K562 (cell line): Measurements from ENCODE around the gene WDR93. TPM values are rescaled to one million over a fixed set of nuclear protein-coding genes. Genes with fewer than 3 reads are reported as not detected.

ENCODE experiments used
- CTCF ChIP-seq, 3 experiments: IDR thresholded peaks in 2 of 3; conservative IDR thresholded peaks in 1 of 3; 2 replicates each; pipeline ENCODE4 v1.5.1; 2011 to 2012; ENCODE audit warnings: low read length in 3 of 3, mild to moderate bottlenecking in 3 of 3, control low read depth in 2 of 3, improper control_type of control experiment in 1 of 3, inconsistent platforms in 1 of 3, low read depth in 1 of 3, mixed read lengths in 1 of 3, moderate library complexity in 1 of 3; ENCODE audit not compliant: insufficient read depth in 2 of 3
- DPF2 ChIP-seq: fragments of 450-650 bp; IDR thresholded peaks from 2 replicates; pipeline ENCODE4 v1.6.1; 2016
- HES1 ChIP-seq: fragments of 450-650 bp; IDR thresholded peaks from 2 replicates; pipeline ENCODE4 v1.6.1; 2016; ENCODE audit warnings: low read depth, mild to moderate bottlenecking, moderate library complexity
- L3MBTL2 ChIP-seq: fragments of 450-650 bp; IDR thresholded peaks from 2 replicates; pipeline ENCODE4 v1.6.1; 2016; ENCODE audit warnings: mild to moderate bottlenecking, moderate library complexity
- MEF2A ChIP-seq: IDR thresholded peaks from 2 replicates; pipeline ENCODE4 v1.6.1; 2011; ENCODE audit warnings: low read depth, mild to moderate bottlenecking, low read length, moderate library complexity; ENCODE audit not compliant: control insufficient read depth
- NR1H2 ChIP-seq: sonication (generic); formaldehyde crosslinking; IDR thresholded peaks from 2 replicates; pipeline ENCODE4 v1.4.0; 2020; ENCODE audit warnings: mild to moderate bottlenecking, missing genetic modification reagents
- PBX2 ChIP-seq, 2 experiments: IDR thresholded peaks in 1 of 2; conservative IDR thresholded peaks in 1 of 2; 2 replicates each; pipeline ENCODE4 v1.6.1; 2016; ENCODE audit warnings: low read depth in 2 of 2, mild to moderate bottlenecking in 1 of 2, missing compliant biosample characterization in 1 of 2, missing genetic modification characterization in 1 of 2, moderate library complexity in 1 of 2
- PYGO2 ChIP-seq: fragments of 450-650 bp; IDR thresholded peaks from 2 replicates; pipeline ENCODE4 v1.6.1; 2016; ENCODE audit warnings: mild to moderate bottlenecking, missing genetic modification characterization, moderate library complexity, missing compliant biosample characterization
- USF2 ChIP-seq: sonication (generic); formaldehyde crosslinking; IDR thresholded peaks from 2 replicates; pipeline ENCODE4 v1.5.0; 2020; ENCODE audit warnings: missing genetic modification reagents
- ZNF121 ChIP-seq: sonication (generic); formaldehyde crosslinking; conservative IDR thresholded peaks from 2 replicates; pipeline ENCODE4 v1.8.0; 2022; ENCODE audit warnings: missing genetic modification reagents
- ZNF124 ChIP-seq: sonication (generic); formaldehyde crosslinking; IDR thresholded peaks from 2 replicates; pipeline ENCODE4 v1.8.1; 2022; ENCODE audit warnings: missing genetic modification reagents
- ZNF407 ChIP-seq: fragments of 450-650 bp; IDR thresholded peaks from 2 replicates; pipeline ENCODE4 v1.6.1; 2016; ENCODE audit warnings: low read depth
- ZNF583 ChIP-seq: fragments of 250-450 bp; sonication (Bioruptor Pico); IDR thresholded peaks from 2 replicates; pipeline ENCODE4 v1.4.0; 2020
- polyA plus RNA-seq, 8 experiments: library from polyadenylated mRNA; depleted of rRNA in 4 of 8; stranded (reverse) in 5 of 8; unstranded in 3 of 8; fragments of >200 nt; fragmentation: Nextera tagmentation in 2 of 8; fragmentation: Illumina TruSeq in 1 of 8; extraction: Ambion mirVana in 2 of 8; extraction: Trizol in 1 of 8; gene quantifications; 2 replicates each; pipeline versions ENCODE4 v1.2.1 to v1.2.3, GENCODE V29; 2011 to 2014; ENCODE audit warnings: inconsistent platforms in 1 of 8, missing spikeins in 1 of 8
- total RNA-seq, 7 experiments: library from RNA; depleted of rRNA in 6 of 7; stranded (reverse); fragments of >200 nt in 6 of 7; fragmentation: Illumina TruSeq in 2 of 7; extraction: Trizol in 2 of 7; gene quantifications; 2 replicates each; pipeline versions ENCODE4 v1.2.1 to v1.2.3, GENCODE V29; 2011 to 2021; ENCODE audit warnings: low replicate concordance in 1 of 7

Gene WDR93
- total and polyA plus RNA-seq, 9 of the 15 experiments (the other 6 are each of a cell fraction or from before 2014, with no cell fraction given) = not detected

- no peak for TF ChIP-seq PBX2 (CRISPR knock-in tag; IDR thresholded peaks at IDR 0.05; ENCODE audit: low read depth)
- TF ChIP-seq PBX2 (tag; conservative IDR thresholded peaks at IDR 0.05; ENCODE audit: low read depth) = no peak
- TF ChIP-seq NR1H2 = no peak
- TF ChIP-seq ZNF121 (CRISPR knock-in tag) = peak; percentile 43
- no peak for TF ChIP-seq HES1
- no peak for TF ChIP-seq USF2 (CRISPR knock-in tag)
- TF ChIP-seq PYGO2 (tag) = no peak
- TF ChIP-seq ZNF583 = no peak
- TF ChIP-seq DPF2 = peak; percentile 43; the same call in 1 of the 2 replicates
- TF ChIP-seq L3MBTL2 = no peak
- TF ChIP-seq CTCF (IDR thresholded peaks at IDR 0.05 in 2 of 3, conservative IDR thresholded peaks at IDR 0.05 in 1 of 3; ENCODE audit: insufficient read depth in 2 of 3, low read depth in 1 of 3, low read length in 3 of 3) = peak in 2 of 3 experiments; percentile 17 to 37; a peak in 2 of 6 replicates
- no peak for TF ChIP-seq ZNF407
- TF ChIP-seq MEF2A = no peak
- no peak for TF ChIP-seq ZNF124 (CRISPR knock-in tag)
Observed at GRCh38 chr15:89772932-89773583, 82.4 kb downstream of the WDR93 start (continued).
